ENCODE results near the gene TCF4.

The TCF4 gene

DNA sequence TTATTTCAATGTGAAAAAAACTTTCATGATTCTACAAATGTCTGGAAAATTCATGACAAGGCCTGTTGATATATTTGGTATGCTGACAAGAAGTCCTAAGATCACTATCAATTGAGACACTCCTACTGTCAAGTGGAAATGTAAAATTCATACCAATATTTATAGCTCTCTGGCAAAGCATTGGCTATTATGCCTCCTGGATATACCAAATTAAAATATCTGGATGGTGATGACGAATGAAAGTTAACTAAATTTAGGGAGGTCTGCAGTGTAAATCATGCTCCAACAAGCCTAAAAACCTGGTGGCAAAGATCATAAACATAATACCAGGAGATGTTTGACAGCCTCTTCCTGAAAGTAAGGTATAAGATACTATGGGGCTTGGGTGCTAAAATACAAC lies 41.1 kb upstream of the TCF4 start:
- peak; percentile 59; the same call in 2 of the 3 replicates for ATAC-seq

GRCh38 chr18:55627007-55627406 lies 39.0 kb upstream of the TCF4 start:
- no peak for ATAC-seq
- TF ChIP-seq, protein P1, sequence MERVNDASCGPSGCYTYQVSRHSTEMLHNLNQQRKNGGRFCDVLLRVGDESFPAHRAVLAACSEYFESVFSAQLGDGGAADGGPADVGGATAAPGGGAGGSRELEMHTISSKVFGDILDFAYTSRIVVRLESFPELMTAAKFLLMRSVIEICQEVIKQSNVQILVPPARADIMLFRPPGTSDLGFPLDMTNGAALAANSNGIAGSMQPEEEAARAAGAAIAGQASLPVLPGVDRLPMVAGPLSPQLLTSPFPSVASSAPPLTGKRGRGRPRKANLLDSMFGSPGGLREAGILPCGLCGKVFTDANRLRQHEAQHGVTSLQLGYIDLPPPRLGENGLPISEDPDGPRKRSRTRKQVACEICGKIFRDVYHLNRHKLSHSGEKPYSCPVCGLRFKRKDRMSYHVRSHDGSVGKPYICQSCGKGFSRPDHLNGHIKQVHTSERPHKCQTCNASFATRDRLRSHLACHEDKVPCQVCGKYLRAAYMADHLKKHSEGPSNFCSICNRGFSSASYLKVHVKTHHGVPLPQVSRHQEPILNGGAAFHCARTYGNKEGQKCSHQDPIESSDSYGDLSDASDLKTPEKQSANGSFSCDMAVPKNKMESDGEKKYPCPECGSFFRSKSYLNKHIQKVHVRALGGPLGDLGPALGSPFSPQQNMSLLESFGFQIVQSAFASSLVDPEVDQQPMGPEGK (CRISPR knock-in tag; IDR thresholded peaks at IDR 0.05; ENCODE audit: borderline replicate concordance) = no peak
- TF ChIP-seq CSRNP3 (CRISPR knock-in tag; IDR thresholded peaks at IDR 0.05) = no peak
- TF ChIP-seq TCF4 (CRISPR knock-in tag; IDR thresholded peaks at IDR 0.05; ENCODE audit: borderline replicate concordance) = no peak
- no peak for TF ChIP-seq ZNF565 (CRISPR knock-in tag; conservative IDR thresholded peaks at IDR 0.05; ENCODE audit: low read depth)
- TF ChIP-seq BACH2 (CRISPR knock-in tag; IDR thresholded peaks at IDR 0.05; ENCODE audit: borderline replicate concordance) = no peak
- TF ChIP-seq RARB (CRISPR knock-in tag; IDR thresholded peaks at IDR 0.05) = no peak
- no peak for TF ChIP-seq PPARA (CRISPR knock-in tag; IDR thresholded peaks at IDR 0.05; ENCODE audit: borderline replicate concordance)
- TF ChIP-seq TOX (CRISPR knock-in tag; IDR thresholded peaks at IDR 0.05; ENCODE audit: borderline replicate concordance) = no peak
- TF ChIP-seq GLIS3 (CRISPR knock-in tag; IDR thresholded peaks at IDR 0.05) = no peak
- no peak for TF ChIP-seq ESRRG (CRISPR knock-in tag; IDR thresholded peaks at IDR 0.05)
- TF ChIP-seq ZNF70 (CRISPR knock-in tag; IDR thresholded peaks at IDR 0.05) = no peak

More for the DNA sequence above, 41.1 kb upstream of the TCF4 start:
- TF ChIP-seq CSRNP3 (CRISPR knock-in tag; IDR thresholded peaks at IDR 0.05) (0 out of 2 replicates have a peak, but pooled peaks have one; percentile 65), POU6F1 (CRISPR knock-in tag; IDR thresholded peaks at IDR 0.05; ENCODE audit: borderline replicate concordance, low read depth) (no peak), TCF4 (CRISPR knock-in tag; IDR thresholded peaks at IDR 0.05; ENCODE audit: borderline replicate concordance) (peak; percentile 17; the same call in 1 of the 2 replicates), ZNF70 (CRISPR knock-in tag; IDR thresholded peaks at IDR 0.05) (no peak), OSR1 (CRISPR knock-in tag; IDR thresholded peaks at IDR 0.05) (no peak), ZC3H10 (CRISPR knock-in tag; IDR thresholded peaks at IDR 0.05) (peak; percentile 97), ZFP3 (CRISPR knock-in tag; IDR thresholded peaks at IDR 0.05) (0 out of 2 replicates have a peak, but pooled peaks have one; percentile 29), TOX (CRISPR knock-in tag; IDR thresholded peaks at IDR 0.05; ENCODE audit: borderline replicate concordance) (no peak; the same call in 1 of the 2 replicates), PPARA (CRISPR knock-in tag; IDR thresholded peaks at IDR 0.05; ENCODE audit: borderline replicate concordance) (no peak), ISL1 (CRISPR knock-in tag; IDR thresholded peaks at IDR 0.05) (peak; percentile 99), ARNTL (CRISPR knock-in tag; IDR thresholded peaks at IDR 0.05; ENCODE audit: borderline replicate concordance, low read depth) (no peak), BACH2 (CRISPR knock-in tag; IDR thresholded peaks at IDR 0.05; ENCODE audit: borderline replicate concordance) (no peak), CSDC2 (CRISPR knock-in tag; IDR thresholded peaks at IDR 0.05) (no peak), ZNF565 (CRISPR knock-in tag; conservative IDR thresholded peaks at IDR 0.05; ENCODE audit: low read depth) (no peak), ZFP30 (CRISPR knock-in tag; IDR thresholded peaks at IDR 0.05) (no peak), ZNF8 (CRISPR knock-in tag; IDR thresholded peaks at IDR 0.05) (peak; percentile 61; the same call in 1 of the 2 replicates), SNAI2 (CRISPR knock-in tag; IDR thresholded peaks at IDR 0.05) (0 out of 2 replicates have a peak, but pooled peaks have one; percentile 16), GLIS3 (CRISPR knock-in tag; IDR thresholded peaks at IDR 0.05) (0 out of 2 replicates have a peak, but pooled peaks have one; percentile 60), RARB (CRISPR knock-in tag; IDR thresholded peaks at IDR 0.05) (no peak), ESRRG (CRISPR knock-in tag; IDR thresholded peaks at IDR 0.05) (peak; percentile 82)
- TF ChIP-seq, protein P2, sequence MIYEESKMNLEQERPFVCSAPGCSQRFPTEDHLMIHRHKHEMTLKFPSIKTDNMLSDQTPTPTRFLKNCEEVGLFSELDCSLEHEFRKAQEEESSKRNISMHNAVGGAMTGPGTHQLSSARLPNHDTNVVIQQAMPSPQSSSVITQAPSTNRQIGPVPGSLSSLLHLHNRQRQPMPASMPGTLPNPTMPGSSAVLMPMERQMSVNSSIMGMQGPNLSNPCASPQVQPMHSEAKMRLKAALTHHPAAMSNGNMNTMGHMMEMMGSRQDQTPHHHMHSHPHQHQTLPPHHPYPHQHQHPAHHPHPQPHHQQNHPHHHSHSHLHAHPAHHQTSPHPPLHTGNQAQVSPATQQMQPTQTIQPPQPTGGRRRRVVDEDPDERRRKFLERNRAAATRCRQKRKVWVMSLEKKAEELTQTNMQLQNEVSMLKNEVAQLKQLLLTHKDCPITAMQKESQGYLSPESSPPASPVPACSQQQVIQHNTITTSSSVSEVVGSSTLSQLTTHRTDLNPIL (CRISPR knock-in tag; IDR thresholded peaks at IDR 0.05; ENCODE audit: low read depth) = peak; percentile 89
- TF ChIP-seq, protein P1 (CRISPR knock-in tag; IDR thresholded peaks at IDR 0.05; ENCODE audit: borderline replicate concordance) = peak; percentile 93; the same call in 1 of the 2 replicates
- TF ChIP-seq, protein P3, sequence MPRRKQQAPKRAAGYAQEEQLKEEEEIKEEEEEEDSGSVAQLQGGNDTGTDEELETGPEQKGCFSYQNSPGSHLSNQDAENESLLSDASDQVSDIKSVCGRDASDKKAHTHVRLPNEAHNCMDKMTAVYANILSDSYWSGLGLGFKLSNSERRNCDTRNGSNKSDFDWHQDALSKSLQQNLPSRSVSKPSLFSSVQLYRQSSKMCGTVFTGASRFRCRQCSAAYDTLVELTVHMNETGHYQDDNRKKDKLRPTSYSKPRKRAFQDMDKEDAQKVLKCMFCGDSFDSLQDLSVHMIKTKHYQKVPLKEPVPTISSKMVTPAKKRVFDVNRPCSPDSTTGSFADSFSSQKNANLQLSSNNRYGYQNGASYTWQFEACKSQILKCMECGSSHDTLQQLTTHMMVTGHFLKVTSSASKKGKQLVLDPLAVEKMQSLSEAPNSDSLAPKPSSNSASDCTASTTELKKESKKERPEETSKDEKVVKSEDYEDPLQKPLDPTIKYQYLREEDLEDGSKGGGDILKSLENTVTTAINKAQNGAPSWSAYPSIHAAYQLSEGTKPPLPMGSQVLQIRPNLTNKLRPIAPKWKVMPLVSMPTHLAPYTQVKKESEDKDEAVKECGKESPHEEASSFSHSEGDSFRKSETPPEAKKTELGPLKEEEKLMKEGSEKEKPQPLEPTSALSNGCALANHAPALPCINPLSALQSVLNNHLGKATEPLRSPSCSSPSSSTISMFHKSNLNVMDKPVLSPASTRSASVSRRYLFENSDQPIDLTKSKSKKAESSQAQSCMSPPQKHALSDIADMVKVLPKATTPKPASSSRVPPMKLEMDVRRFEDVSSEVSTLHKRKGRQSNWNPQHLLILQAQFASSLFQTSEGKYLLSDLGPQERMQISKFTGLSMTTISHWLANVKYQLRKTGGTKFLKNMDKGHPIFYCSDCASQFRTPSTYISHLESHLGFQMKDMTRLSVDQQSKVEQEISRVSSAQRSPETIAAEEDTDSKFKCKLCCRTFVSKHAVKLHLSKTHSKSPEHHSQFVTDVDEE (CRISPR knock-in tag; IDR thresholded peaks at IDR 0.05) = peak; percentile 31; the same call in 1 of the 2 replicates

All from SK-N-SH treated with all-trans-retinoic acid at 6 μM for 48 hours (cell line).